HepG2 (cell line): ENCODE data around the gene SPATA46. TPM values are rescaled to one million over a fixed set of nuclear protein-coding genes. Genes with fewer than 3 reads are reported as not detected.

Experiments
- ATAC-seq: fragments of 200-7000 bp; cut with Tn5 transposase; 3 replicates; pipeline ENCODE4 v1.9.1; 2020; ENCODE audit warnings: mild to moderate bottlenecking, moderate library complexity
- BruUV-seq: library from RNA; stranded (reverse); fragments of 400-500 nt; replicated peaks from 2 replicates; lab custom pipeline; 2021; lab: Mats Ljungman, UMichigan
- CTCF ChIA-PET: fragments of 300-600 bp; formaldehyde crosslinking; extraction: SDS; loops from one replicate; lab custom pipeline; 2021; ENCODE audit warnings: low total read pairs, inconsistent platforms, low intra/inter-chr PET ratio; lab: Yijun Ruan, JAX
- POLR2A ChIA-PET: fragments of 350-600 bp; sonication (Branson Sonifier 250); formaldehyde crosslinking; loops from one replicate; lab custom pipeline; 2020; ENCODE audit warnings: antibody characterized with exemption, inconsistent platforms; lab: Yijun Ruan, JAX
- DNase-seq: peaks from one replicate; pipeline ENCODE4 v3.0.0-alpha.2; 2015; ENCODE audit warnings: low spot score
- FAIRE-seq: peaks from 3 replicates; lab custom pipeline; 2011; peaks lifted over from hg19 to GRCh38; lab: Jason Lieb, UNC
- H2AFZ ChIP-seq: one replicate; pipeline ENCODE4 v1.6.1; 2011; ENCODE audit warnings: low read length, inconsistent platforms
- H3K27ac ChIP-seq: fragments of 300-600 bp; 3 replicates; pipeline ENCODE4 v1.8.0; 2011; ENCODE audit warnings: mixed run types, mild to moderate bottlenecking, mixed read lengths, low read length, inconsistent platforms; ENCODE audit not compliant: insufficient read depth; ENCODE audit errors: extremely low read length
- H3K27me3 ChIP-seq, 2 experiments: fragments of 200-600 bp in 1 of 2; 2 replicates in 1 of 2; 3 replicates in 1 of 2; pipeline versions ENCODE4 v1.6.0 to v1.8.0; 2011; ENCODE audit warnings: low read length in 2 of 2, mild to moderate bottlenecking in 2 of 2, moderate library complexity in 2 of 2, inconsistent platforms in 1 of 2; ENCODE audit not compliant: insufficient read depth in 2 of 2, control insufficient read depth in 1 of 2
- H3K36me3 ChIP-seq, 2 experiments: fragments of 200-600 bp in 1 of 2; replicated peaks in 1 of 2; 2 replicates in 1 of 2; 3 replicates in 1 of 2; pipeline versions ENCODE4 v1.5.1 to v1.8.0; 2011; ENCODE audit warnings: low read length in 2 of 2, inconsistent platforms in 1 of 2; ENCODE audit not compliant: insufficient read depth in 2 of 2, control insufficient read depth in 1 of 2
- H3K4me1 ChIP-seq: 2 replicates; pipeline ENCODE4 v1.5.1; 2012; ENCODE audit warnings: low read length, inconsistent platforms; ENCODE audit not compliant: insufficient read depth
- H3K4me2 ChIP-seq: 2 replicates; pipeline ENCODE4 v1.6.0; 2011; ENCODE audit warnings: low read depth, low read length, inconsistent platforms
- H3K4me3 ChIP-seq, 3 experiments: fragments of 200-600 bp in 1 of 3; sonication (generic), shearing (Covaris generic) in 1 of 3; replicated peaks in 1 of 3; 2 replicates each; pipeline ENCODE4 v1.5.1; 2011 to 2016; ENCODE audit warnings: low read length in 3 of 3, inconsistent platforms in 2 of 3, low read depth in 2 of 3, mild to moderate bottlenecking in 2 of 3, control low read depth in 1 of 3, mixed read lengths in 1 of 3; ENCODE audit not compliant: insufficient read depth in 1 of 3
- H3K79me2 ChIP-seq: one replicate; pipeline ENCODE4 v1.6.1; 2011; ENCODE audit warnings: low read length, inconsistent platforms; ENCODE audit not compliant: insufficient read depth
- H3K9ac ChIP-seq: 2 replicates; pipeline ENCODE4 v1.6.0; 2011; ENCODE audit warnings: mild to moderate bottlenecking, low read depth, low read length, inconsistent platforms; ENCODE audit not compliant: insufficient read depth
- H3K9me3 ChIP-seq: 2 replicates; pipeline ENCODE4 v1.5.1; 2012; ENCODE audit warnings: mild to moderate bottlenecking, low read length
- H4K20me1 ChIP-seq: 2 replicates; pipeline ENCODE4 v1.6.0; 2011; ENCODE audit warnings: inconsistent platforms, mild to moderate bottlenecking, low read length, moderate library complexity; ENCODE audit not compliant: insufficient read depth
- GLMP ChIP-seq: sonication (generic); formaldehyde crosslinking; IDR thresholded peaks from 2 replicates; pipeline ENCODE4 v1.9.0; 2021; ENCODE audit warnings: missing genetic modification reagents, mild to moderate bottlenecking, borderline replicate concordance
- RBFOX2 ChIP-seq: fragments of 200-400 bp; formaldehyde crosslinking; IDR thresholded peaks from 2 replicates; pipeline ENCODE4 v1.6.1; 2017; ENCODE audit warnings: low read depth, mild to moderate bottlenecking, low read length
- STAT5B ChIP-seq: sonication (generic); formaldehyde crosslinking; IDR thresholded peaks from 2 replicates; pipeline ENCODE4 v1.4.0; 2020; ENCODE audit warnings: missing genetic modification reagents
- ZNF510 ChIP-seq: sonication (generic); formaldehyde crosslinking; IDR thresholded peaks from 2 replicates; pipeline ENCODE4 v1.4.0; 2020; ENCODE audit warnings: low read depth, mild to moderate bottlenecking, missing genetic modification reagents
- WGBS: methylation state at CpG from one replicate; pipeline ENCODE4 v1.1.6; 2017; ENCODE audit warnings: low lambda C conversion rate; 5-methylcytosine and 5-hydroxymethylcytosine counted together
- in situ Hi-C: cut with HindIII; loops from 2 replicates; pipeline ENCODE4 v1.10.0; 2017; ENCODE audit warnings: low pct_unique_long_range_greater_than_20kb; ENCODE audit not compliant: extremely low pct_ligation_motif_present
- intact Hi-C: fragments of 100-400 bp; cut with micrococcal nuclease; formaldehyde crosslinking; loops from one replicate; pipeline ENCODE4 v1.10.0; 2022; ENCODE audit not compliant: unreplicated experiment
- polyA plus RNA-seq, 8 experiments: library from polyadenylated mRNA; depleted of rRNA in 3 of 8; stranded (reverse) in 7 of 8; unstranded in 1 of 8; fragments of >200 nt; fragmentation: Illumina TruSeq in 4 of 8; extraction: Trizol in 4 of 8; gene quantifications; 2 replicates each; pipeline versions ENCODE4 v1.2.1 to v1.2.3, GENCODE V29; 2011 to 2016; ENCODE audit warnings: low read depth in 4 of 8, missing spikeins in 1 of 8, mixed read lengths in 1 of 8; ENCODE audit not compliant: insufficient read depth in 1 of 8
- total RNA-seq, 5 experiments: library from RNA; depleted of rRNA; stranded (reverse); fragments of >200 nt; fragmentation: Illumina TruSeq; extraction: Trizol; gene quantifications; 2 replicates each; pipeline ENCODE4 v1.2.3, GENCODE V29; 2016; ENCODE audit warnings: low read depth in 1 of 5
- TF ChIP-seq, protein P1 (sequence below): sonication (generic); formaldehyde crosslinking; IDR thresholded peaks from 2 replicates; pipeline ENCODE4 v1.4.0; 2020; ENCODE audit warnings: mild to moderate bottlenecking, low read depth, missing genetic modification reagents

Gene SPATA46
- total and polyA plus RNA-seq, 2 of the 13 experiments (the other 11 are each of a cell fraction or from before 2014, with no cell fraction given) = not detected

- peaks cover 4 to 7% of the 10 kb centered on the region in 2 experiments; a peak in 4 of 5 replicates for H3K36me3 ChIP-seq
- no peak overlapping the region for H3K27ac ChIP-seq
- H4K20me1 ChIP-seq = no peaks in the 10 kb centered on the region
- CTCF ChIA-PET = no interaction called here
- no peak overlapping the region for H3K4me3 ChIP-seq
- no peaks in the 10 kb centered on the region for H3K27me3 ChIP-seq
- no peak overlapping the region for H2AFZ ChIP-seq
- DNase-seq = no peak
- no peaks in the 10 kb centered on the region for H3K79me2 ChIP-seq
- no peak overlapping the region for H3K4me2 ChIP-seq
- no TSS peak for BruUV-seq
- POLR2A ChIA-PET = no interaction called here
- H3K4me1 ChIP-seq = peaks cover 21% of the 10 kb centered on the region
- no peaks in the 10 kb centered on the region for H3K9me3 ChIP-seq
- TF ChIP-seq STAT5B (CRISPR knock-in tag) (no peak), GLMP (CRISPR knock-in tag) (no peak), ZNF510 (CRISPR knock-in tag) (no peak)
- TF ChIP-seq, protein P1, sequence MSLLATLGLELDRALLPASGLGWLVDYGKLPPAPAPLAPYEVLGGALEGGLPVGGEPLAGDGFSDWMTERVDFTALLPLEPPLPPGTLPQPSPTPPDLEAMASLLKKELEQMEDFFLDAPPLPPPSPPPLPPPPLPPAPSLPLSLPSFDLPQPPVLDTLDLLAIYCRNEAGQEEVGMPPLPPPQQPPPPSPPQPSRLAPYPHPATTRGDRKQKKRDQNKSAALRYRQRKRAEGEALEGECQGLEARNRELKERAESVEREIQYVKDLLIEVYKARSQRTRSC (CRISPR knock-in tag) = no peak
- FAIRE-seq = no peak
- H3K9ac ChIP-seq = no peak overlapping the region
- ATAC-seq = no peak
- intact Hi-C loops = no loop called here
- in situ Hi-C loops = no loop called here
- no CpG with 5 or more reads among the region's 3 CpGs for WGBS
Measured at GRCh38 chr1:162385702-162386101, 9.0 kb upstream of the SPATA46 start.

DNA sequence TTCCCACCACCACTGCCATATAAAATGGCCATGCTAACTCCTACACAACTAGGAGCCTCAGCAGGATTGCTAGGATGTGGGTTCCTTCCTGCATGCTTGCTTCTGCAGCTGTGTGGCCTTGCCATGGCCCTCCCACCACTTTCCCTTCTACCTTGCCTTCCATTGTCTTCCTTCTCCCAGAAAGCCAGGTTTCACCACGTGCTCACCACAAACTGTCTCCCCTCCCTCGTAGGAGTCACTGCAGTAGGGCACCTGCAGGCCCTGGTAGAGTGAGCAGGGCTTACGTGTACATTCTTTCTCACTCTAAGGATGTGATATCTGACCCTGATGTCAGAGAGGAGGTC is 8.6 kb upstream of the SPATA46 start:
- no peak overlapping the region for H3K4me2 ChIP-seq
- FAIRE-seq (no peak), ATAC-seq (no peak), DNase-seq (no peak)
- no peaks in the 10 kb centered on the region for H4K20me1 ChIP-seq
- no peaks in the 10 kb centered on the region for H3K9me3 ChIP-seq
- CTCF ChIA-PET = no interaction called here
- 94% methylated on average over 3 of the region's 3 CpGs for WGBS
- no peaks in the 10 kb centered on the region for H3K79me2 ChIP-seq
- peaks cover 18% of the 10 kb centered on the region for H3K4me1 ChIP-seq
- no peak overlapping the region for H2AFZ ChIP-seq
- POLR2A ChIA-PET = no interaction called here
- H3K27me3 ChIP-seq = no peaks in the 10 kb centered on the region
- BruUV-seq = no TSS peak
- peaks cover 4 to 7% of the 10 kb centered on the region in 2 experiments; a peak in 4 of 5 replicates for H3K36me3 ChIP-seq
- in situ Hi-C loops = no loop called here
- no peak overlapping the region for H3K4me3 ChIP-seq
- no peak overlapping the region for H3K27ac ChIP-seq
- intact Hi-C loops = no loop called here
- H3K9ac ChIP-seq = no peak overlapping the region
- TF ChIP-seq RBFOX2 = no peak
